Eye (tissue), 1 donor: ENCODE results near the gene FGF1.

Experiments
- DNase-seq: peaks from one replicate; pipeline ENCODE4 v3.0.0-alpha.2; 2015

The FGF1 gene

GRCh38 chr5:142685418-142686209 is at the start of gene FGF1:
Gene FGF1 (minus strand): TSS chr5:142686090. CDS start chr5:142614127, 71,963 bp downstream.
- DNase-seq: peak; percentile 50

- no peak for DNase-seq
Measured at GRCh38 chr5:142727735-142728047, 41.8 kb upstream of the FGF1 start.

GRCh38 chr5:142726188-142726731 is 40.4 kb upstream of the FGF1 start:
- peak; percentile 33 for DNase-seq

GRCh38 chr5:142725231-142726187 is 39.6 kb upstream of the FGF1 start:
- DNase-seq: no peak

GRCh38 chr5:142724821-142725220 is 38.9 kb upstream of the FGF1 start:
- DNase-seq: no peak

- DNase-seq: no peak
Measured at GRCh38 chr5:142722896-142723295, 37.0 kb upstream of the FGF1 start.

- no peak for DNase-seq
Measured at GRCh38 chr5:142722146-142722545, 36.3 kb upstream of the FGF1 start.

- no peak for DNase-seq
Measured at GRCh38 chr5:142720641-142721271, 34.9 kb upstream of the FGF1 start.

GRCh38 chr5:142719836-142720370 is 34.0 kb upstream of the FGF1 start:
- no peak for DNase-seq

GRCh38 chr5:142717582-142718215 is 31.8 kb upstream of the FGF1 start:
- peak; percentile 71 for DNase-seq

- peak; percentile 81 for DNase-seq
Measured at GRCh38 chr5:142716963-142717362, 31.1 kb upstream of the FGF1 start.

GRCh38 chr5:142715291-142715690 is 29.4 kb upstream of the FGF1 start:
- DNase-seq: no peak

- peak; percentile 97 for DNase-seq
Measured at GRCh38 chr5:142713121-142713706, 27.3 kb upstream of the FGF1 start.

GRCh38 chr5:142703153-142703552 is 17.3 kb upstream of the FGF1 start:
- no peak for DNase-seq

GRCh38 chr5:142701673-142702311 is 15.9 kb upstream of the FGF1 start:
- no peak for DNase-seq

GRCh38 chr5:142700566-142700965 is 14.7 kb upstream of the FGF1 start:
- DNase-seq: no peak

GRCh38 chr5:142699184-142699720 is 13.4 kb upstream of the FGF1 start:
- peak; percentile 96 for DNase-seq

GRCh38 chr5:142698447-142699183 is 12.7 kb upstream of the FGF1 start:
- DNase-seq: peak; percentile 9

- peak; percentile 49 for DNase-seq
Measured at GRCh38 chr5:142697356-142698255, 11.7 kb upstream of the FGF1 start.
